Measurements from ENCODE around the gene MOGAT1. TPM values are rescaled to one million over a fixed set of nuclear protein-coding genes. Genes with fewer than 3 reads are reported as not detected.

MOGAT1 gene
- polyA plus RNA-seq, 3 donors = 0.11 TPM; not detected in 2

- H3K79me2 ChIP-seq (ENCODE audit: insufficient read depth, low read length) = no peaks in the 10 kb centered on the region
- H3K9me3 Mint-ChIP-seq = no peaks in the 10 kb centered on the region
- TF ChIP-seq CTCF (IDR thresholded peaks at IDR 0.05) = no peak
- H3K9ac ChIP-seq (ENCODE audit: insufficient read depth, low read length, poor library complexity, severe bottlenecking) = no peak overlapping the region
- peak overlapping the region; percentile 13 to 67 (median 18) for H3K4me3 ChIP-seq (replicated peaks in 1 of 3; ENCODE audit: low read depth in 2 of 3, low read length in 3 of 3)
- H3K4me1 Mint-ChIP-seq = peaks cover 35% of the 10 kb centered on the region
- peak overlapping the region; percentile 59 for H2AFZ ChIP-seq (ENCODE audit: insufficient read depth, low read depth, low read length, poor library complexity, severe bottlenecking)
- intact Hi-C loops (cut with micrococcal nuclease) = loop anchor here (5.0 to 10.0 kb wide), 4 partner anchors 42 to 153 kb away; partner anchors contain the start of gene ACSL3 (in 1 of the 2)
- 4% methylated on average over 5 of the region's 16 CpGs for WGBS (ENCODE audit: insufficient coverage)
- DNase-seq = peak; percentile 84 to 95 (median 85)
- H3K36me3 ChIP-seq (replicated peaks in 1 of 2; ENCODE audit: control insufficient read depth in 1 of 2, insufficient read depth in 2 of 2, low read length in 2 of 2) = no peaks in the 10 kb centered on the region
- H3K36me3 Mint-ChIP-seq = no peaks in the 10 kb centered on the region
- H3K4me1 ChIP-seq (ENCODE audit: control insufficient read depth in 1 of 2, insufficient read depth in 2 of 2, low read length in 2 of 2) = peaks cover 19 to 21% of the 10 kb centered on the region in 2 donors
- no peaks in the 10 kb centered on the region for H4K20me1 ChIP-seq (ENCODE audit: insufficient read depth, low read length)
- H3K27me3 ChIP-seq (ENCODE audit: control insufficient read depth in 2 of 2, insufficient read depth in 2 of 2, low read length in 2 of 2) = no peaks in the 10 kb centered on the region
- peak overlapping the region; percentile 24 to 64 for H3K27ac ChIP-seq (ENCODE audit: low read depth in 1 of 2, low read length in 2 of 2)
- peak overlapping the region; percentile 77 to 98 (median 91) for H3K27ac Mint-ChIP-seq
- H3K4me3 Mint-ChIP-seq = peak overlapping the region; percentile 80 to 88
- peak overlapping the region; percentile 67 for H3K4me2 ChIP-seq (replicated peaks; ENCODE audit: extremely low read depth, low read length, poor library complexity, severe bottlenecking)
- peaks cover 0 to 1% (median 0%) of the 10 kb centered on the region in 3 donors for H3K27me3 Mint-ChIP-seq (ENCODE audit: low read depth in 3 of 3)
- H3K9me3 ChIP-seq (replicated peaks in 1 of 2; ENCODE audit: control insufficient read depth in 1 of 2, insufficient read depth in 1 of 2, low read length in 2 of 2) = no peaks in the 10 kb centered on the region
Measured at GRCh38 chr2:222709191-222709891, 37.9 kb downstream of the MOGAT1 start.

GRCh38 chr2:222710736-222711135 lies 39.3 kb downstream of the MOGAT1 start:
- peak in 1 of 3 donors; percentile 62 for DNase-seq
- Histone ChIP-seq H3K4me1 (ENCODE audit: control insufficient read depth in 1 of 2, insufficient read depth in 2 of 2, low read length in 2 of 2) (peaks cover 21 to 23% of the 10 kb centered on the region in 2 donors), H3K27ac (ENCODE audit: low read depth in 1 of 2, low read length in 2 of 2) (no peak overlapping the region), H2AFZ (ENCODE audit: insufficient read depth, low read depth, low read length, poor library complexity, severe bottlenecking) (no peak overlapping the region), H3K79me2 (ENCODE audit: insufficient read depth, low read length) (no peaks in the 10 kb centered on the region), H3K9ac (ENCODE audit: insufficient read depth, low read length, poor library complexity, severe bottlenecking) (no peak overlapping the region), H3K4me3 (replicated peaks in 1 of 3; ENCODE audit: low read depth in 2 of 3, low read length in 3 of 3) (no peak overlapping the region), H3K27me3 (ENCODE audit: control insufficient read depth in 2 of 2, insufficient read depth in 2 of 2, low read length in 2 of 2) (no peaks in the 10 kb centered on the region), H3K4me2 (replicated peaks; ENCODE audit: extremely low read depth, low read length, poor library complexity, severe bottlenecking) (no peak overlapping the region), H4K20me1 (ENCODE audit: insufficient read depth, low read length) (no peaks in the 10 kb centered on the region), H3K9me3 (replicated peaks in 1 of 2; ENCODE audit: control insufficient read depth in 1 of 2, insufficient read depth in 1 of 2, low read length in 2 of 2) (no peaks in the 10 kb centered on the region), H3K36me3 (replicated peaks in 1 of 2; ENCODE audit: control insufficient read depth in 1 of 2, insufficient read depth in 2 of 2, low read length in 2 of 2) (no peaks in the 10 kb centered on the region)
- H3K4me3 Mint-ChIP-seq = no peak overlapping the region
- no peak overlapping the region for H3K27ac Mint-ChIP-seq
- no peak for TF ChIP-seq CTCF (IDR thresholded peaks at IDR 0.05)
- intact Hi-C loops (cut with micrococcal nuclease) = no loop called here
- no peaks in the 10 kb centered on the region for H3K9me3 Mint-ChIP-seq
- H3K27me3 Mint-ChIP-seq (ENCODE audit: low read depth in 3 of 3) = peaks cover 0 to 3% (median 1%) of the 10 kb centered on the region in 3 donors
- H3K4me1 Mint-ChIP-seq = peaks cover 36% of the 10 kb centered on the region
- no CpG with 5 or more reads among the region's 3 CpGs for WGBS (ENCODE audit: insufficient coverage)
- no peaks in the 10 kb centered on the region for H3K36me3 Mint-ChIP-seq
